H9 (cell line): ENCODE data around the gene USP40. TPM values are rescaled to one million over a fixed set of nuclear protein-coding genes. Genes with fewer than 3 reads are reported as not detected.

ENCODE experiments used
- DNase-seq: peaks from one replicate; pipeline ENCODE4 v3.0.0-alpha.2; 2017
- H2AFZ ChIP-seq: one replicate; pipeline ENCODE4 v1.6.1; 2013; ENCODE audit warnings: mild to moderate bottlenecking, low read length, control low read depth, moderate library complexity
- H2AK5ac ChIP-seq: 2 replicates; pipeline ENCODE4 v1.6.1; 2013; ENCODE audit warnings: low read length, control low read depth, mixed read lengths; ENCODE audit not compliant: insufficient read length
- H2BK120ac ChIP-seq: one replicate; pipeline ENCODE4 v1.6.1; 2013; ENCODE audit warnings: low read depth, mild to moderate bottlenecking, low read length, control low read depth, inconsistent platforms; ENCODE audit not compliant: poor library complexity, severe bottlenecking
- H2BK12ac ChIP-seq: 2 replicates; pipeline ENCODE4 v1.6.1; 2013; ENCODE audit warnings: low read length, control low read depth, mixed read lengths, low read depth; ENCODE audit not compliant: insufficient read length
- H2BK15ac ChIP-seq: 2 replicates; pipeline ENCODE4 v1.6.1; 2013; ENCODE audit warnings: low read depth, low read length, control low read depth
- H2BK20ac ChIP-seq: one replicate; pipeline ENCODE4 v1.6.1; 2013; ENCODE audit warnings: low read depth, mild to moderate bottlenecking, low read length, control low read depth, inconsistent platforms; ENCODE audit not compliant: poor library complexity, severe bottlenecking
- H2BK5ac ChIP-seq: 2 replicates; pipeline ENCODE4 v1.6.1; 2013; ENCODE audit warnings: low read length, control low read depth, mixed read lengths; ENCODE audit not compliant: insufficient read length
- H3K14ac ChIP-seq: 2 replicates; pipeline ENCODE4 v1.6.1; 2013; ENCODE audit warnings: low read length, control low read depth; ENCODE audit not compliant: insufficient read depth
- H3K18ac ChIP-seq: 2 replicates; pipeline ENCODE4 v1.6.1; 2013; ENCODE audit warnings: low read depth, mild to moderate bottlenecking, mixed read lengths, low read length, control low read depth; ENCODE audit not compliant: insufficient read length
- H3K23ac ChIP-seq: 2 replicates; pipeline ENCODE4 v1.6.1; 2013; ENCODE audit warnings: low read length, control low read depth, mixed read lengths, low read depth; ENCODE audit not compliant: insufficient read length
- H3K23me2 ChIP-seq: 2 replicates; pipeline ENCODE4 v1.6.1; 2013; ENCODE audit warnings: low read depth, mild to moderate bottlenecking, mixed read lengths, low read length, control low read depth; ENCODE audit not compliant: insufficient read length, poor library complexity, severe bottlenecking
- H3K27ac ChIP-seq: 2 replicates; pipeline ENCODE4 v1.5.1; 2013; ENCODE audit warnings: low read length, control low read depth, mixed read lengths, low read depth; ENCODE audit not compliant: insufficient read length
- H3K27me3 ChIP-seq: 2 replicates; pipeline ENCODE4 v1.6.1; 2013; ENCODE audit warnings: low read length, control low read depth, inconsistent platforms; ENCODE audit not compliant: insufficient read depth
- H3K4ac ChIP-seq: 2 replicates; pipeline ENCODE4 v1.6.1; 2013; ENCODE audit warnings: low read depth, mild to moderate bottlenecking, control low read depth, inconsistent platforms, low read length, moderate library complexity
- H3K4me1 ChIP-seq: 2 replicates; pipeline ENCODE4 v1.6.1; 2013; ENCODE audit warnings: low read length, control low read depth, inconsistent platforms; ENCODE audit not compliant: insufficient read depth
- H3K4me2 ChIP-seq: 2 replicates; pipeline ENCODE4 v1.6.1; 2013; ENCODE audit warnings: low read length, control low read depth, mixed read lengths; ENCODE audit not compliant: insufficient read length, insufficient read depth
- H3K56ac ChIP-seq: 2 replicates; pipeline ENCODE4 v1.6.1; 2013; ENCODE audit warnings: low read depth, mild to moderate bottlenecking, mixed read lengths, low read length, control low read depth; ENCODE audit not compliant: insufficient read length
- H3K79me1 ChIP-seq: 2 replicates; pipeline ENCODE4 v1.6.1; 2013; ENCODE audit warnings: low read depth, mild to moderate bottlenecking, moderate library complexity, low read length, control low read depth, inconsistent platforms; ENCODE audit not compliant: insufficient read depth, poor library complexity, severe bottlenecking
- H3K79me2 ChIP-seq: 2 replicates; pipeline ENCODE4 v1.6.1; 2013; ENCODE audit warnings: low read length, control low read depth, inconsistent platforms; ENCODE audit not compliant: insufficient read depth
- H3K9ac ChIP-seq: 2 replicates; pipeline ENCODE4 v1.6.1; 2013; ENCODE audit warnings: low read length, control low read depth, mixed read lengths; ENCODE audit not compliant: insufficient read length; ENCODE audit errors: extremely low read depth
- H3K9me3 ChIP-seq: one replicate; pipeline ENCODE4 v1.6.1; 2013; ENCODE audit warnings: low read depth, low read length, inconsistent platforms; ENCODE audit not compliant: control insufficient read depth
- H3T11ph ChIP-seq: one replicate; pipeline ENCODE4 v1.6.1; 2013; ENCODE audit warnings: mild to moderate bottlenecking, low read length, control low read depth, inconsistent platforms
- H4K20me1 ChIP-seq: one replicate; pipeline ENCODE4 v1.6.1; 2013; ENCODE audit not compliant: control insufficient read depth, insufficient read length, insufficient read depth
- H4K5ac ChIP-seq: 2 replicates; pipeline ENCODE4 v1.6.1; 2013; ENCODE audit warnings: low read depth, mild to moderate bottlenecking, mixed read lengths, low read length, control low read depth; ENCODE audit not compliant: insufficient read length
- H4K8ac ChIP-seq: replicated peaks from 2 replicates; pipeline ENCODE4 v1.6.1; 2013; ENCODE audit warnings: low read length, control low read depth, mixed read lengths, low read depth; ENCODE audit not compliant: insufficient read length
- H4K91ac ChIP-seq: 2 replicates; pipeline ENCODE4 v1.6.1; 2013; ENCODE audit warnings: low read depth, mild to moderate bottlenecking, moderate library complexity, mixed read lengths, low read length, control low read depth; ENCODE audit not compliant: insufficient read length
- H3K27ac Mint-ChIP-seq, 3 experiments: 2 replicates in 2 of 3; 3 replicates in 1 of 3; pipeline ENCODE4 v1.8.0; 2020 to 2021; ENCODE audit warnings: mixed read lengths in 3 of 3, mild to moderate bottlenecking in 1 of 3, moderate library complexity in 1 of 3
- H3K27me3 Mint-ChIP-seq: 2 replicates; pipeline ENCODE4 v1.8.0; 2021; ENCODE audit warnings: low read depth, mild to moderate bottlenecking, moderate library complexity, mixed read lengths
- H3K36me3 Mint-ChIP-seq, 3 experiments: 2 replicates in 2 of 3; 3 replicates in 1 of 3; pipeline ENCODE4 v1.8.0; 2020 to 2021; ENCODE audit warnings: low read depth in 3 of 3, mixed read lengths in 3 of 3; ENCODE audit not compliant: insufficient read depth in 1 of 3
- H3K4me1 Mint-ChIP-seq, 2 experiments: 2 replicates each; pipeline ENCODE4 v1.8.0; 2020; ENCODE audit warnings: mixed read lengths in 2 of 2
- H3K4me3 Mint-ChIP-seq, 2 experiments: 2 replicates in 1 of 2; 3 replicates in 1 of 2; pipeline ENCODE4 v1.8.0; 2020 to 2021; ENCODE audit warnings: mild to moderate bottlenecking in 2 of 2, mixed read lengths in 2 of 2, moderate library complexity in 1 of 2
- H3K9me3 Mint-ChIP-seq, 2 experiments: 2 replicates in 1 of 2; 3 replicates in 1 of 2; pipeline ENCODE4 v1.8.0; 2020; ENCODE audit warnings: mild to moderate bottlenecking in 2 of 2, mixed read lengths in 2 of 2, moderate library complexity in 1 of 2
- CTCF ChIP-seq: fragments of 200-600 bp; sonication (generic); conservative IDR thresholded peaks from 3 replicates; pipeline ENCODE4 v1.8.0; 2021; ENCODE audit warnings: antibody characterized with exemption, mild to moderate bottlenecking
- WGBS: extraction: QIAGEN DNeasy Blood & Tissue Kit; methylation state at CpG from one replicate; pipeline ENCODE4 v1.1.7; 2013; ENCODE audit warnings: missing lambda C conversion rate, low lambda C conversion rate, mixed read lengths; ENCODE audit not compliant: insufficient read length; ENCODE audit errors: extremely low coverage; 5-methylcytosine and 5-hydroxymethylcytosine counted together
- total RNA-seq: library from RNA; stranded (reverse); gene quantifications from 2 replicates; pipeline ENCODE4 v1.2.1, GENCODE V29; 2021

USP40 gene
- total RNA-seq, 1 experiment from 2014 or later = 7.5 TPM

- Histone ChIP-seq H3K23ac (no peak overlapping the region), H4K20me1 (no peaks in the 10 kb centered on the region), H3K4me1 (no peaks in the 10 kb centered on the region), H2BK20ac (no peak overlapping the region), H2BK12ac (no peak overlapping the region), H3K23me2 (no peaks in the 10 kb centered on the region), H4K8ac (no peak overlapping the region), H3K79me1 (no peaks in the 10 kb centered on the region), H3K27ac (no peak overlapping the region), H3K9ac (no peak overlapping the region), H2BK15ac (no peak overlapping the region), H3T11ph (no peak overlapping the region), H4K91ac (no peak overlapping the region), H2BK120ac (no peak overlapping the region), H4K5ac (no peak overlapping the region), H3K9me3 (no peaks in the 10 kb centered on the region), H3K56ac (no peak overlapping the region), H2BK5ac (no peak overlapping the region), H3K79me2 (no peaks in the 10 kb centered on the region), H2AK5ac (no peak overlapping the region), H3K27me3 (no peaks in the 10 kb centered on the region), H3K4me2 (no peak overlapping the region), H3K4ac (no peak overlapping the region), H3K14ac (no peak overlapping the region), H3K18ac (no peak overlapping the region), H2AFZ (no peak overlapping the region)
- H3K36me3 Mint-ChIP-seq = peaks cover 2 to 11% (median 6%) of the 10 kb centered on the region in 3 experiments
- H3K27ac Mint-ChIP-seq = no peak overlapping the region
- peaks cover 6% of the 10 kb centered on the region for H3K27me3 Mint-ChIP-seq
- DNase-seq = no peak
- H3K4me3 Mint-ChIP-seq = no peak overlapping the region
- peaks cover 19 to 21% of the 10 kb centered on the region in 2 experiments for H3K9me3 Mint-ChIP-seq
- peaks cover 4% of the 10 kb centered on the region in 2 experiments; a peak in 3 of 4 replicates for H3K4me1 Mint-ChIP-seq
- WGBS = no CpG with 5 or more reads among the region's 4 CpGs
- no peak for TF ChIP-seq CTCF
These were observed 5.9 kb upstream of the USP40 start for GRCh38 chr2:233572468-233572867.
